ENCODE data around the gene E2F8.

E2F8 gene

DNA sequence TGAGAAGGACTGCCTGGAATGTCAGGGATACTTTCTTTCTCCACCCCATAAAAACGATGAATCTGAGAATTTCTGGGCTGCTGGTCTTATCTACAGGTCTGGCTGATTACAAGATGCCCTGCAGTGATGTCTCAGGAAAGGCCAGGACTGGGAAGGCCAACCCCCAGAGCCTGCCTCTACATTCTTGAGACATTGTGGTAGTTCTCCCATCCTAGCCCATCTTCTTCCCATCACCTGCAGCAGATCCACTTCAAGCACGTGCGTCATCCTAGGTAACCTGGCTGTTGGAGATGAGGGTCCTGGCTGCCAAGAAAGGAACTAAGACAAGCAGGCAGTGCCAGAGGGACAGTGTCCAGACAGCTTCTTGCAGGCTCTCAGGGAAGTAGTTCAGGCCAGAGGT, 44.1 kb upstream of the E2F8 start:
- TF ChIP-seq FOXP2 (optimal IDR thresholded peaks at IDR 0.05; ENCODE audit: borderline replicate concordance, extremely low read depth, extremely low read length, insufficient read depth) (no peak), TAF1 (IDR thresholded peaks at IDR 0.05; ENCODE audit: borderline replicate concordance, insufficient read depth, low read length) (no peak), SIN3A (IDR thresholded peaks at IDR 0.05; ENCODE audit: borderline replicate concordance, insufficient read depth, low read length) (no peak), POLR2AphosphoS5 (IDR thresholded peaks at IDR 0.05; ENCODE audit: low read depth, low read length) (no peak)
- TF ChIP-seq, protein P1, sequence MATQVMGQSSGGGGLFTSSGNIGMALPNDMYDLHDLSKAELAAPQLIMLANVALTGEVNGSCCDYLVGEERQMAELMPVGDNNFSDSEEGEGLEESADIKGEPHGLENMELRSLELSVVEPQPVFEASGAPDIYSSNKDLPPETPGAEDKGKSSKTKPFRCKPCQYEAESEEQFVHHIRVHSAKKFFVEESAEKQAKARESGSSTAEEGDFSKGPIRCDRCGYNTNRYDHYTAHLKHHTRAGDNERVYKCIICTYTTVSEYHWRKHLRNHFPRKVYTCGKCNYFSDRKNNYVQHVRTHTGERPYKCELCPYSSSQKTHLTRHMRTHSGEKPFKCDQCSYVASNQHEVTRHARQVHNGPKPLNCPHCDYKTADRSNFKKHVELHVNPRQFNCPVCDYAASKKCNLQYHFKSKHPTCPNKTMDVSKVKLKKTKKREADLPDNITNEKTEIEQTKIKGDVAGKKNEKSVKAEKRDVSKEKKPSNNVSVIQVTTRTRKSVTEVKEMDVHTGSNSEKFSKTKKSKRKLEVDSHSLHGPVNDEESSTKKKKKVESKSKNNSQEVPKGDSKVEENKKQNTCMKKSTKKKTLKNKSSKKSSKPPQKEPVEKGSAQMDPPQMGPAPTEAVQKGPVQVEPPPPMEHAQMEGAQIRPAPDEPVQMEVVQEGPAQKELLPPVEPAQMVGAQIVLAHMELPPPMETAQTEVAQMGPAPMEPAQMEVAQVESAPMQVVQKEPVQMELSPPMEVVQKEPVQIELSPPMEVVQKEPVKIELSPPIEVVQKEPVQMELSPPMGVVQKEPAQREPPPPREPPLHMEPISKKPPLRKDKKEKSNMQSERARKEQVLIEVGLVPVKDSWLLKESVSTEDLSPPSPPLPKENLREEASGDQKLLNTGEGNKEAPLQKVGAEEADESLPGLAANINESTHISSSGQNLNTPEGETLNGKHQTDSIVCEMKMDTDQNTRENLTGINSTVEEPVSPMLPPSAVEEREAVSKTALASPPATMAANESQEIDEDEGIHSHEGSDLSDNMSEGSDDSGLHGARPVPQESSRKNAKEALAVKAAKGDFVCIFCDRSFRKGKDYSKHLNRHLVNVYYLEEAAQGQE (IDR thresholded peaks at IDR 0.05; ENCODE audit: insufficient read depth in 1 of 2, low read depth in 2 of 2, low read length in 2 of 2) = no peak

DNA sequence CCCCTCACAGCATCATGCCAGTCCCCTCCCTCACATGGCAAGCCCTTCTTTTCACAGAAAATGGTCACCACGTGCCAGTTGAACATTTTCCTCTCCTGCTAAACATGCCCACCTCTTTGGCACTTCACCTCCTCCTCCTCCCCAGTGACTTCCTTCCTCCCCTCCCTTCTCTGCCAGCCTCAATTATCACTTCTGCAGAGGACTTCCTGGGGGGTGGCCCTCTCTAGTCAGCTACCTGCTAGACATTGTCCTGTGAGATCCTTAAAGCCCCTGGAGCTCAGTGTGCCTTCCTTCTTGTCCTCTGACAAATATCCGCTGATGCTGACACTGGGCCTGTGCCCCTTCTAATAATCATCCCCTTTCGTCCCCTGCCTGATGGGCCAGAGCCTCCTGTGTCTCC, 43.2 kb upstream of the E2F8 start:
- no peak for TF ChIP-seq SIN3A (IDR thresholded peaks at IDR 0.05; ENCODE audit: borderline replicate concordance, insufficient read depth, low read length)
- no peak for TF ChIP-seq FOXP2 (optimal IDR thresholded peaks at IDR 0.05; ENCODE audit: borderline replicate concordance, extremely low read depth, extremely low read length, insufficient read depth)
- TF ChIP-seq POLR2AphosphoS5 (IDR thresholded peaks at IDR 0.05; ENCODE audit: low read depth, low read length) = no peak
- TF ChIP-seq, protein P1 (IDR thresholded peaks at IDR 0.05; ENCODE audit: insufficient read depth in 1 of 2, low read depth in 2 of 2, low read length in 2 of 2) = no peak
- no peak for TF ChIP-seq TAF1 (IDR thresholded peaks at IDR 0.05; ENCODE audit: borderline replicate concordance, insufficient read depth, low read length)

DNA sequence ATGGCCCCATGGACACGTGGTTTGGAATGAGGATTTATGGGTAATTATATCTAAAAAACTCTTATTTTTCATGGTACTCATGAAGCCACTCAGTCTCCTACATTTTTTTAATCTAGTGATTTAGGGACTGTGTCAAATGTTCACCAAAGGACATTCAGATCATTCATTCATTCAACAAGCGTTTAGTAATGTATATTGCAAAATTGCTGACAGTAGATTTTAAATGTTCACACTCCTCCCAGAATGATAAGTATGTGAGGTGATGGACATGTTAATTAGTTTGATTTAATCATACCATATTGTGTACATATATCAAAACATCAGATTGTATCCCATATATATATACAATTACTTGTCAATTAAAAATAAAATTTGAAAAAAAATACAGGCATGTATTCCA, 40.8 kb upstream of the E2F8 start:
- no peak for TF ChIP-seq TAF1 (IDR thresholded peaks at IDR 0.05; ENCODE audit: borderline replicate concordance, insufficient read depth, low read length)
- no peak for TF ChIP-seq FOXP2 (optimal IDR thresholded peaks at IDR 0.05; ENCODE audit: borderline replicate concordance, extremely low read depth, extremely low read length, insufficient read depth)
- TF ChIP-seq POLR2AphosphoS5 (IDR thresholded peaks at IDR 0.05; ENCODE audit: low read depth, low read length) = no peak
- TF ChIP-seq, protein P1 (IDR thresholded peaks at IDR 0.05; ENCODE audit: insufficient read depth in 1 of 2, low read depth in 2 of 2, low read length in 2 of 2) = no peak
- TF ChIP-seq SIN3A (IDR thresholded peaks at IDR 0.05; ENCODE audit: borderline replicate concordance, insufficient read depth, low read length) = no peak

DNA sequence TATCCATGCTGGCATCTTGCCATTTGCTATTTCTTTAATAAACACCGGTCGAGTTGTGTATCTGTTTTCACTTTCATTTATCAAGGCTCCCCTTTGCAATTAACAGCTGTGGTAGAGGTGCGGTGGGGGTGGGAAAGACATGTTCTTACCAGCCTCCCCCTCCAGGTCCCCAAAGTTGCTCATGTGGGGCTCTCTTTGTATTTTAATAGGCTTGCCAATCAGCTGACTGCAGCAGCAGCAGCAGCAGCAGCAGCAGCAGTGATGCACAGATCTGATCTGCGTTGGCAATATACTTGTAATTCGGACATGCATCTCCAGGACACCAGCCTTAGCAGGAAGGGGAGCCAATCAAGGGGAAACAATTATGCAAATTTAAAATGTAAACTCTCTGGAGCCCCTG, 40.3 kb upstream of the E2F8 start:
- TF ChIP-seq TAF1 (IDR thresholded peaks at IDR 0.05; ENCODE audit: borderline replicate concordance, insufficient read depth, low read length) = no peak
- TF ChIP-seq, protein P1 (IDR thresholded peaks at IDR 0.05; ENCODE audit: insufficient read depth in 1 of 2, low read depth in 2 of 2, low read length in 2 of 2) = no peak
- TF ChIP-seq FOXP2 (optimal IDR thresholded peaks at IDR 0.05; ENCODE audit: borderline replicate concordance, extremely low read depth, extremely low read length, insufficient read depth) = no peak
- no peak for TF ChIP-seq SIN3A (IDR thresholded peaks at IDR 0.05; ENCODE audit: borderline replicate concordance, insufficient read depth, low read length)
- TF ChIP-seq POLR2AphosphoS5 (IDR thresholded peaks at IDR 0.05; ENCODE audit: low read depth, low read length) = no peak

DNA sequence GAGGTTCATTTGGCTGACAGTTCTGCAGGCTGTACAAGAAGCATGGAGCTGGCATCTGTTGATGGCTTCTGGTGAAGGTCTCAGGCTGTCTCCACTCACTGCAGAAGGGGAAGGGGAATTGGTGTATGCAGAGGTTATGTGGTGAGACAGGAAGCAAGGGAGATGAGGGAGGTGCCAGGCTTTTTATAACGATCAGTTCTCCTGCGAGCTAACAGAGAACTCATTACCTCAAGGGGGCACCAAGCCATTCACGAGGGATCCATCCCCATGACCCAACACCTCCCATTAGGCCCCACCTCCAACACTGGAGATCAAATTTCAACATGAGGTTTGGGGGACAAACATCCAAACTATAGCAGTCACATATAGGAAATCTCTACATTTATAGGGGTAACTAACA, 38.7 kb upstream of the E2F8 start:
- no peak for TF ChIP-seq FOXP2 (optimal IDR thresholded peaks at IDR 0.05; ENCODE audit: borderline replicate concordance, extremely low read depth, extremely low read length, insufficient read depth)
- no peak for TF ChIP-seq POLR2AphosphoS5 (IDR thresholded peaks at IDR 0.05; ENCODE audit: low read depth, low read length)
- TF ChIP-seq, protein P1 (IDR thresholded peaks at IDR 0.05; ENCODE audit: insufficient read depth in 1 of 2, low read depth in 2 of 2, low read length in 2 of 2) = no peak
- TF ChIP-seq SIN3A (IDR thresholded peaks at IDR 0.05; ENCODE audit: borderline replicate concordance, insufficient read depth, low read length) = no peak
- TF ChIP-seq TAF1 (IDR thresholded peaks at IDR 0.05; ENCODE audit: borderline replicate concordance, insufficient read depth, low read length) = no peak

Data from PFSK-1 (cell line).